HG02642 (cell line): ENCODE measurements around the gene IFNGR2.
"Not testable (repeated sequence)": the region's sequence is repeated elsewhere in the genome, so short reads cannot be mapped to it uniquely, and the experiment has no call there.

Experiments
- ATAC-seq: cut with Tn5 transposase; IDR thresholded peaks from one replicate; pipeline ENCODE4 v1.9.1; 2021; ENCODE audit warnings: mild to moderate bottlenecking; ENCODE audit not compliant: unreplicated experiment, poor library complexity

Gene IFNGR2

GRCh38 chr21:33433425-33434114, 30.4 kb downstream of the IFNGR2 start:
- ATAC-seq, result no peak

DNA sequence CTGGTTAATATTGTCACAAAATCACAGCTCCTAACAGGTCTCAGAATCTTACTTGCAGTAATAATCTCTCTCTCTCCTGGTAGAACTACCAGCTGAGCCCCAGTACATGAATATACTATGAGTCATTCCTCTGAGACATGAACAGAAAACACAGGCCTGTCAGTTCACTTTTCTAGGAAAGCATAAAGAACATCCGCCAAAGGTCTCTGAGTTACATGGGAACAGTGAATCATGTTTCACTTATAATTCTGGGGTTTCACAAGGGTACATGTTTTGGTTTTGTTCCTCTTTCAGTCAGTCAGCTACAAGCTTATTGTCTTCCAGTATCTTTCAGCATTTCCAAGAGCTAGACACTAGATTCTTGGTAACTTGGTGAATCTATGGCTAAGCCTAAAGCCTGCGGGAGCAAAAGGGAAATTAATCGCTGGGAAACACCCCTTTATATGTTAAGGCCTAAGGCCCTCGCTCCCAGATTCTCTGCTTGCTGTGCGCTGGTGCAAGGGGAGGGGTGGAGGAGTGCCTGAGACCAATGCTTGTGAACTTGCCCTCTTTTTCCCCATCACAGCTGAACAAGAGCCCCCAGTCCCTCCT, 31.7 kb downstream of the IFNGR2 start:
- ATAC-seq, result peak; percentile 81

DNA sequence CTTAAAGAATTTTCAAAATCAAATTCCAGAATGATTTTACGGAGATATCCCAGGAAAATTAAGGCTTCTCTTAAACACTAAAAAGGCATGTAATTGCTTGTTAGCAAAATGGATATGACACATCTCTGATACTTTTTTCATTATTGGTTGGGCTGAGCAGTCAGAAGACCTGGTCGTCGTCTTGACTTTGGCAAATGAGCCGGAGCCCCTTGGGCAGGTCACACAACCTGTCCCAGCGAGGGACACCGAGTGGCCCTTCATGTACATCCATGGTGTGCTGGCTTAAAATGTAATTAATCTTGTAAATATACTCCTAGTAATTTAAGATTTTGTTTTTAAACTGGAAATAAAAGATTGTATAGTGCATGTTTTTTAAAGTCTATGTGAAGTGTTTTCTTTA, 33.9 kb downstream of the IFNGR2 start:
- no peak for ATAC-seq

GRCh38 chr21:33441489-33442477, 38.6 kb downstream of the IFNGR2 start:
- ATAC-seq, result peak; percentile 77

DNA sequence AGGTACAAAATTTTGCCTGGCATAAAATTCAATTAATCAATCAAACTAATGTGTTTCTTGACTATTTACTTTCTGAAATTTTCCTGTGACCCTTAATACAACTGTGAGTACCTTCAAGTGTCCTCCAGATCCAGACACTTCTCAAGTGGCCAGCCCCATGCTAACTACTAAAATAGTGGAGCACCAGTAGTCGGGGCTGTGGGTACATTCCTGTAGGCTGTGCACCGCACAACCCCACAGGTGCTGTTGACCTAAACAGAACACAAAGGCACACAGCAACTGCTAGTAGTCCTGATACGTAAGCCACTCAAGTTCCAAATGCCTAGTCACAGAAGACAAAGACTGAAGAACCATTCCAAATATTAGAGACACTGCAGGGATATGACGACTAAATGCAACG, 40.0 kb downstream of the IFNGR2 start:
- no peak for ATAC-seq

DNA sequence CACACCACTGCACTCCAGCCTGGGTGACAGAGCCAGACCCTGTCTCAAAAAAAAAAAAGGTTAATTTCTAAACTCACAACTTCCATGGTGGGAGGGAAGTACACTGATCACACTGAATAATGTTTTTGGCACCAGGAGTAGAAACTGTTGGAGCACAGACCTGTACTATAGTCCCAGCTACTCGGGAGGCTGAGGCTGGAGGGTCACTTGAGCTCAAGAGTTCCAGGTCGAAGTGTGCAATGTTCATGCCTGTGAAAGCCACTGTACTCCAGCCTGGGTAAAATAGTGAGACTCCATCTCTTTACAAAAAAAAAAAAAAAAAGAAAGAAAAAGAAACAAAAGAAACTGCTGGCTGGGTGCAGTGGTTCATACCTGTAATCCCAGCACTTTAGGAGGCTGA, 41.3 kb downstream of the IFNGR2 start:
- ATAC-seq, result no peak

GRCh38 chr21:33446620-33447019, 43.4 kb downstream of the IFNGR2 start:
- ATAC-seq, result not testable (repeated sequence)

DNA sequence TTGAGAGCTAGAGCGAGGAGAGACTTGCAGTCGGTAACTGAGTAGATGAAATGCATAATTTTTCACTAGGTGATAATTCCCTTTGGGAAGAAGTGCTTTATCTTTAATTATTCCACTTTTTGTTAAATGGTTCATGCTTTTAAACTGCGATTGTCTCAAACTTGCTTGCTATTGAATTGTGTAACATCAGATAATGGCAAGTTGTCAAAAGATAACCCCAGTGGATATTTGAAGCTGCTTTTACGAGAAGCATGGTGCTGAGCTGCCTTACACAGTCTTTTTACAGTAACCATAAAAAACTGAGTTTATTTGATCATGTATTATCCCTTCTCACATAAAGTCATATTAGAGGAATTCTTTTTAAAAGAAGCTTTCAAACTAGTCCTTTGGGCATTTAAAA, 46.4 kb downstream of the IFNGR2 start:
- ATAC-seq, result no peak

GRCh38 chr21:33451634-33452071, 48.4 kb downstream of the IFNGR2 start:
- ATAC-seq, result no peak

- ATAC-seq, result no peak
These were observed 49.1 kb downstream of the IFNGR2 start for GRCh38 chr21:33452362-33452761.

DNA sequence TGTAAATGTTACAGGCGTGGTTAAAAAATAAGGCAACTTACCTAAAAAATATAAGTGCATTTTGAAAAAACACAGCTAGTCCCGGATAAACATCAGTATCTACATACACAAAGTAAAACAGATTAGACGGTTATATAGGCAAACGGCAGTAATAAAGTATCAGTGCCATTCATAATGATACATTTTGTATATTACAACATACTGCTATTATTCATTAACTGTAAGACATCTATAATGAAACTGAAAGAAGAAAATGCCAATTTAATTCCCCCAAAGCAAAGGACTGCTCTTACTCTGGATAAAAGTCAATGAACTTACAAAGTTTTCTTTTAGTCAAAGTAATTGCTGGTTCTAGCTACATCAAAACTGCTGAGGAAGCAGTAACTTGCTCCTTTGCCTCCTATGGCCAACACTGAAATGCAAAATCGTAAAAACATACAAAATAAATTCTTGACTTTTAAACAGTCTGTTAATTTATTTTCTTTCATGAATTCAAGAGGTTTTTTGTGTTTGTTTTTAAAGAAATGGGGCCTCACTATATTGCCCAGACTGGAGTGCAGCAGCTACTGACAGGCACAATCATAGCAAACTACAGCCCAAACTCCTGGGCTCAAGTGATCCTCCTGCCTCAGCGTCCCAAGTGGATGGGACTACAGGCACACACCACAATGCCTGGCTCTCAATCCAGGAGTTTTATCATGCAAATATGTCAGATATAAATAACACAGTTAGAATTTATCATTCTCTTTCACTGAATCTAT, 52.7 kb downstream of the IFNGR2 start:
- no peak for ATAC-seq

DNA sequence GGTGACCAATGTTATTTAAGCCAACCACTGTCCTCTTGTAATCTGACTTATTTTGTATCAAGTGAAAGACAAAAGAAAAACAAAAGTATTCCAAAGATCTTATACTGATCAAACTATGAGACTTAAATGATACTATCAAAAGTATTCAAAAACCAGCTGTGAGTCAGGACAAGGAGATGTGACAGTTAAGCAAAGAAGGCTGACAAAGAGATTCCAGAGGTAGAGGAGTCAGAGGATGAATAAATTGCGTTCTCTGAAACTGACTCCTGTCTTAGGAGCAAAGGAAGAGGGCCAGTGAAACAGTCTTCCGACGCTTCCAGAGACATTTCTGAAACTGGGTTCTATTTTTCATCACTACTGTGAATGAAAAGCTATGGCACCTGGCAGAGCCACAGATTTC, 55.6 kb downstream of the IFNGR2 start:
- no peak for ATAC-seq

DNA sequence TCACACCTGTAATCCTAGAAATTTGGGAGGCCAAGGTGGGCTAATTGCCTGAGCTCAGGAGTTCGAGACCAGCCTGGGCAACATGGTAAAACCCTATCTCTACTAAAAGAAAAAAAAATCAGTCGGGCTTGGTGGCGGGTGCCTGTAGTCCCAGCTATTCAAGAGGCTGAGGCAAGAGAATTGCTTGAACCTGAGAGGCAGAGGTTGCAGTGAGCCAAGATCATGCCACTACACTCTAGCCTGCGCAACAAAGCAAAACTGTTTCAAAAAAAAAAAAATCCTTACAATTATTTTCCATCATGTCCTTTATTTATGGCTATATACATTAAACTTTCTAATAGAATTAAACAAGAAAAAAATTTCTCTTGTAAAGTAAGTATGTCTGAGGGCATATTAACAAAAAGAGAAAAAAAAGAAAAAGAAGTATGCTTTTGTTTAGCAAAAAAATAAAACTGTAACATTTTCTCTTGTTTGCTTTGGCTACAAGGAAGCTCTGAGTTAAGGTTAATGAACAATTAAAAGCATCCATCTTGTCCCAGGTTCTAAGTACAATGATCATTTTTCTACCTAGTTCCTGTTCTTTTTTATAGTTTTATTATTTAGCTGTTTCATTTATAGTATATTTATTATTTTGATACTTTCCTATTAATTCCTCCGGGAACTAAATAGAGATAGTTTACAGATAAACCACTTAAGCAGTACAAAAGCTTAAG, 58.5 kb downstream of the IFNGR2 start:
- ATAC-seq, result no peak

- ATAC-seq, result not testable (repeated sequence)
These were observed 66.0 kb downstream of the IFNGR2 start for GRCh38 chr21:33469183-33469582.

GRCh38 chr21:33470701-33471100, 67.5 kb downstream of the IFNGR2 start:
- no peak for ATAC-seq

GRCh38 chr21:33473344-33473743, 70.1 kb downstream of the IFNGR2 start:
- no peak for ATAC-seq

GRCh38 chr21:33477066-33477465, 73.9 kb downstream of the IFNGR2 start:
- no peak for ATAC-seq

DNA sequence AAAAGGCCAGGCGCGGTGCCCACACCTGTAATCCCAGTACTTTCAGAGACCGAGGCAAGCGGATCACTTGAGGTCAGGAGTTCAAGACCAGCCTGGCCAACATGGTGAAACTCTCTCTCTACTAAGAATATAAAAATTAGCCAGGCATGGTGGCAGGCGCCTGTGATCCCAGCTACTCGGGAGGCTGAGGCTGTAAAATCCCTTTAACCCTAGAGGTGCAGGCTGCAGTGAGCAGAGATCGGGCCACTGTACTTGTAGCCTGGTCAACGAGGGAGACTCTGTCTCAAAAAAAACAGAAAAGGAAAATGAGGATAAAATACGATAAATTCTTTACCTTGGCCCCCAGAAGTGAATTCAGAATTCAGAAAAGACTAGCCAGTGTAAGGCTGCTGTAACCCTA, 75.0 kb downstream of the IFNGR2 start:
- no peak for ATAC-seq

- peak; percentile 29 for ATAC-seq
These were observed 75.9 kb downstream of the IFNGR2 start for GRCh38 chr21:33478935-33479678.
